ENCODE data around the gene VEZF1. TPM values are rescaled to one million over a fixed set of nuclear protein-coding genes. Genes with fewer than 3 reads are reported as not detected.

VEZF1 gene
- total and polyA plus RNA-seq, 2 experiments from 2014 or later: 32.2 to 51.9 TPM

- Histone ChIP-seq H3F3A (ENCODE audit: insufficient read depth) (peaks cover 25% of the 10 kb centered on the region), H3K27ac (no peak overlapping the region), H4K20me1 (ENCODE audit: insufficient read depth) (no peaks in the 10 kb centered on the region), H3K4me3 (no peak overlapping the region), H3K4me1 (ENCODE audit: insufficient read depth) (peaks cover 23% of the 10 kb centered on the region), H3K9me3 (ENCODE audit: low read depth) (no peaks in the 10 kb centered on the region), H3K36me3 (ENCODE audit: low read depth) (no peaks in the 10 kb centered on the region), H3K27me3 (replicated peaks; ENCODE audit: insufficient read depth) (no peaks in the 10 kb centered on the region), H3K9me2 (ENCODE audit: insufficient read depth) (no peaks in the 10 kb centered on the region), H3K4me2 (ENCODE audit: unreplicated experiment) (no peak overlapping the region), H3K79me2 (ENCODE audit: insufficient read depth) (peaks cover 97% of the 10 kb centered on the region), H2AFZ (no peak overlapping the region), H3K9ac (no peak overlapping the region)
- in situ Hi-C loops (cut with MboI): no loop called here
- 96 to 100% methylated on average over 2 of the region's 2 CpGs for WGBS, 2 experiments (ENCODE audit: low coverage in 1 of 2, low lambda C conversion rate in 2 of 2, missing lambda C conversion rate in 2 of 2)
- no peak for TF ChIP-seq EZH2phosphoT487 (IDR thresholded peaks at IDR 0.05; ENCODE audit: insufficient read depth, low read depth)
- TF ChIP-seq EZH2 (IDR thresholded peaks at IDR 0.05; ENCODE audit: insufficient read depth, poor library complexity, severe bottlenecking): no peak
- DNase-seq: no peak
Observed at GRCh38 chr17:57937492-57937891, 50.6 kb downstream of the VEZF1 start.

DNA sequence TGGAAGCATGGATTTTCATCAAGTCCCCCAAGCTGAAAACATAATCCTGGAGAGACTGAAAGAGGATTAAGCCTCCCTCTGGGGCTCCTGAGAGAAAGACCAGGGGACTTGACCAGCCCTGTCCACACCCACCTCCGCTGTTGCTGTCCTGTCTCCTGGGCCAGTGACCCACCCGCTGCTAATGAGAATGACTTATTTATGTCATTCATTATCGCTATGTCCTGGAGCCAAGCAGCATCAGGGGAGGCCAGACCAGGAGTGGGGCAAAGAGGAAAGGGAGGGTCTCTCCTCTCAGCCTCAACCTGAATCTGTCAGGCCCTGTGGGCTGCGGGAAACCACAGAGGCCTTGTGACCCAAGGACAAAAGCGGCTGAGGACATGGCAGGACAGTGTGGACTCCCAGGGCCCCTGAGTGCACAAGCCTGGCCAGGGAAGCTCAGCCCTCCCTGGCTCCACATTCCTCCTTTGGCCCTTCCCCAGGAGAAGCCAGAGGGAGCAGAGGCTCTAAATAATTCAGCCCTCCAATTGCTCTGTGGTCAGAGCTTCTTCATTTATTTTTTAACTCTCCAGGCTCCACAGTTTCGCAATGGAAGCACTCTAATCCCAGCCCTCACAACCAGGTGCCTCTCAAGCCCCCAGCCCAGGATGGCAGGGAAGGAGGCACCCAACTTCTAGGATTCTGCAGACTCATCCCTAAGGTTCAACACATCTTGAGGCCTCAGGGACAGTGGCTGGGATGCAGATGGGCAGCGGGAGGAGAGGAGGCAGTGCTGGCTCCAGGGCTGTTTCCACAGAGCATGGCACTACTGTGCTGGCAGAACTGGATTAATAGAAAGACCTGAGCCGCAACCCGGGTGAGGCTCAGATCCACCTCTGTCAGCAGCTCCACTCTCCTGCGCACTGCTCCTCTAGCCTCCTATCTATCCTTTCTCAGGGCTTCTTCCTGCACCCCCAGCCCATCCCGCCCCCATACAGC is 51.9 kb downstream of the VEZF1 start:
- Histone ChIP-seq H3K4me3 (peak overlapping the region; percentile 31), H3K27ac (peak overlapping the region; percentile 95), H3K9me2 (ENCODE audit: insufficient read depth) (no peaks in the 10 kb centered on the region), H3K4me2 (ENCODE audit: unreplicated experiment) (peak overlapping the region; percentile 78), H3K79me2 (ENCODE audit: insufficient read depth) (peaks cover 97% of the 10 kb centered on the region), H3F3A (ENCODE audit: insufficient read depth) (peaks cover 13% of the 10 kb centered on the region), H3K9me3 (ENCODE audit: low read depth) (no peaks in the 10 kb centered on the region), H2AFZ (0 out of 2 replicates have a peak overlapping the region, but pooled peaks have one; percentile 2), H3K36me3 (ENCODE audit: low read depth) (no peaks in the 10 kb centered on the region), H3K9ac (peak overlapping the region; percentile 87), H3K4me1 (ENCODE audit: insufficient read depth) (peaks cover 20% of the 10 kb centered on the region), H3K27me3 (replicated peaks; ENCODE audit: insufficient read depth) (no peaks in the 10 kb centered on the region), H4K20me1 (ENCODE audit: insufficient read depth) (no peaks in the 10 kb centered on the region)
- TF ChIP-seq EZH2 (IDR thresholded peaks at IDR 0.05; ENCODE audit: insufficient read depth, poor library complexity, severe bottlenecking): no peak
- no peak for TF ChIP-seq EZH2phosphoT487 (IDR thresholded peaks at IDR 0.05; ENCODE audit: insufficient read depth, low read depth)
- in situ Hi-C loops (cut with MboI): no loop called here
- WGBS, 2 experiments (ENCODE audit: low coverage in 1 of 2, low lambda C conversion rate in 2 of 2, missing lambda C conversion rate in 2 of 2): 28 to 29% methylated on average over 8 to 11 of the region's 11 CpGs
- peak; percentile 77 for DNase-seq

- Histone ChIP-seq H3F3A (ENCODE audit: insufficient read depth) (peaks cover 13% of the 10 kb centered on the region), H4K20me1 (ENCODE audit: insufficient read depth) (0 out of 2 replicates have a peak, but pooled peaks cover 5% of the 10 kb centered on the region), H3K9me3 (ENCODE audit: low read depth) (no peaks in the 10 kb centered on the region), H3K4me1 (ENCODE audit: insufficient read depth) (peaks cover 31% of the 10 kb centered on the region), H3K27ac (no peak overlapping the region), H2AFZ (no peak overlapping the region), H3K79me2 (ENCODE audit: insufficient read depth) (peaks cover 96% of the 10 kb centered on the region), H3K27me3 (replicated peaks; ENCODE audit: insufficient read depth) (no peaks in the 10 kb centered on the region), H3K4me3 (no peak overlapping the region), H3K4me2 (ENCODE audit: unreplicated experiment) (no peak overlapping the region), H3K36me3 (ENCODE audit: low read depth) (no peaks in the 10 kb centered on the region), H3K9ac (no peak overlapping the region), H3K9me2 (ENCODE audit: insufficient read depth) (no peaks in the 10 kb centered on the region)
- TF ChIP-seq EZH2phosphoT487 (IDR thresholded peaks at IDR 0.05; ENCODE audit: insufficient read depth, low read depth) (no peak), EZH2 (IDR thresholded peaks at IDR 0.05; ENCODE audit: insufficient read depth, poor library complexity, severe bottlenecking) (no peak)
- in situ Hi-C loops (cut with MboI): no loop called here
- 79 to 86% methylated on average over 12 of the region's 12 CpGs for WGBS, 2 experiments (ENCODE audit: low coverage in 1 of 2, low lambda C conversion rate in 2 of 2, missing lambda C conversion rate in 2 of 2)
- no peak for DNase-seq
Observed at GRCh38 chr17:57931488-57932137, 56.4 kb downstream of the VEZF1 start.

- 99 to 100% methylated on average over 5 of the region's 5 CpGs for WGBS, 2 experiments (ENCODE audit: low coverage in 1 of 2, low lambda C conversion rate in 2 of 2, missing lambda C conversion rate in 2 of 2)
- Histone ChIP-seq H4K20me1 (ENCODE audit: insufficient read depth) (0 out of 2 replicates have a peak, but pooled peaks cover 5% of the 10 kb centered on the region), H3K9me3 (ENCODE audit: low read depth) (no peaks in the 10 kb centered on the region), H2AFZ (no peak overlapping the region), H3K4me1 (ENCODE audit: insufficient read depth) (peaks cover 19% of the 10 kb centered on the region), H3K4me2 (ENCODE audit: unreplicated experiment) (no peak overlapping the region), H3K27ac (no peak overlapping the region), H3K4me3 (no peak overlapping the region), H3K36me3 (ENCODE audit: low read depth) (no peaks in the 10 kb centered on the region), H3F3A (ENCODE audit: insufficient read depth) (0 out of 2 replicates have a peak, but pooled peaks cover 6% of the 10 kb centered on the region), H3K9me2 (ENCODE audit: insufficient read depth) (no peaks in the 10 kb centered on the region), H3K79me2 (ENCODE audit: insufficient read depth) (peaks cover 96% of the 10 kb centered on the region), H3K27me3 (replicated peaks; ENCODE audit: insufficient read depth) (no peaks in the 10 kb centered on the region), H3K9ac (no peak overlapping the region)
- in situ Hi-C loops (cut with MboI): no loop called here
- no peak for DNase-seq
- no peak for TF ChIP-seq EZH2 (IDR thresholded peaks at IDR 0.05; ENCODE audit: insufficient read depth, poor library complexity, severe bottlenecking)
- no peak for TF ChIP-seq EZH2phosphoT487 (IDR thresholded peaks at IDR 0.05; ENCODE audit: insufficient read depth, low read depth)
Observed at GRCh38 chr17:57930239-57930638, 57.8 kb downstream of the VEZF1 start.

All from GM23248 (cell line).